ENCODE results near the gene GABBR2. TPM values are rescaled to one million over a fixed set of nuclear protein-coding genes. Genes with fewer than 3 reads are reported as not detected.

Gene GABBR2
- total RNA-seq, 1 donor from 2014 or later: not detected

DNA sequence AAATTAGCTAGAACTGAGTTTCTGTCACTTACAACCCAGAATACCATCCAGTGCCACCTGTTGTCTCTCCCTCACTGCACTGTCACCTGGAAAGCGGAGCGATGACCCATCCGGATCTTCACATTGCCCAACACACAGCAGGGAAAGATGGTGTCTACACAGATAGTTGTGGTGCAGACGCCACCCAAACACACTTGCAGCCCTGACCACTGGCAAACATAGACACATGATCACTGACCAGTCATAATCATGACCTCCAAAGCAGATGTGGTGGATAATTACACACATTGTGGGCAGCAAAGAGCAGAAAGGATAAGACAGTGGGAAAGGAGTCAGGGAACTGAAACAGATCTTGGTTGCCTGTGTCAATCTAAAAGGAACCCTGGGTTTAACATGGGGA is 64.7 kb downstream of the GABBR2 start:
- H3K27me3 Mint-ChIP-seq (ENCODE audit: unreplicated experiment): peaks cover 14% of the 10 kb centered on the region
- no peak overlapping the region for H3K4me3 Mint-ChIP-seq (ENCODE audit: unreplicated experiment)
- no peak for DNase-seq (ENCODE audit: extremely low spot score, unreplicated experiment)
- H3K36me3 Mint-ChIP-seq (ENCODE audit: unreplicated experiment): no peaks in the 10 kb centered on the region
- H3K27ac Mint-ChIP-seq (ENCODE audit: unreplicated experiment): no peak overlapping the region
- TF ChIP-seq, protein P1, sequence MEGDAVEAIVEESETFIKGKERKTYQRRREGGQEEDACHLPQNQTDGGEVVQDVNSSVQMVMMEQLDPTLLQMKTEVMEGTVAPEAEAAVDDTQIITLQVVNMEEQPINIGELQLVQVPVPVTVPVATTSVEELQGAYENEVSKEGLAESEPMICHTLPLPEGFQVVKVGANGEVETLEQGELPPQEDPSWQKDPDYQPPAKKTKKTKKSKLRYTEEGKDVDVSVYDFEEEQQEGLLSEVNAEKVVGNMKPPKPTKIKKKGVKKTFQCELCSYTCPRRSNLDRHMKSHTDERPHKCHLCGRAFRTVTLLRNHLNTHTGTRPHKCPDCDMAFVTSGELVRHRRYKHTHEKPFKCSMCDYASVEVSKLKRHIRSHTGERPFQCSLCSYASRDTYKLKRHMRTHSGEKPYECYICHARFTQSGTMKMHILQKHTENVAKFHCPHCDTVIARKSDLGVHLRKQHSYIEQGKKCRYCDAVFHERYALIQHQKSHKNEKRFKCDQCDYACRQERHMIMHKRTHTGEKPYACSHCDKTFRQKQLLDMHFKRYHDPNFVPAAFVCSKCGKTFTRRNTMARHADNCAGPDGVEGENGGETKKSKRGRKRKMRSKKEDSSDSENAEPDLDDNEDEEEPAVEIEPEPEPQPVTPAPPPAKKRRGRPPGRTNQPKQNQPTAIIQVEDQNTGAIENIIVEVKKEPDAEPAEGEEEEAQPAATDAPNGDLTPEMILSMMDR (IDR thresholded peaks at IDR 0.05): no peak
- H3K4me1 Mint-ChIP-seq (ENCODE audit: unreplicated experiment): no peaks in the 10 kb centered on the region
- no peaks in the 10 kb centered on the region for H3K9me3 Mint-ChIP-seq (ENCODE audit: unreplicated experiment)

DNA sequence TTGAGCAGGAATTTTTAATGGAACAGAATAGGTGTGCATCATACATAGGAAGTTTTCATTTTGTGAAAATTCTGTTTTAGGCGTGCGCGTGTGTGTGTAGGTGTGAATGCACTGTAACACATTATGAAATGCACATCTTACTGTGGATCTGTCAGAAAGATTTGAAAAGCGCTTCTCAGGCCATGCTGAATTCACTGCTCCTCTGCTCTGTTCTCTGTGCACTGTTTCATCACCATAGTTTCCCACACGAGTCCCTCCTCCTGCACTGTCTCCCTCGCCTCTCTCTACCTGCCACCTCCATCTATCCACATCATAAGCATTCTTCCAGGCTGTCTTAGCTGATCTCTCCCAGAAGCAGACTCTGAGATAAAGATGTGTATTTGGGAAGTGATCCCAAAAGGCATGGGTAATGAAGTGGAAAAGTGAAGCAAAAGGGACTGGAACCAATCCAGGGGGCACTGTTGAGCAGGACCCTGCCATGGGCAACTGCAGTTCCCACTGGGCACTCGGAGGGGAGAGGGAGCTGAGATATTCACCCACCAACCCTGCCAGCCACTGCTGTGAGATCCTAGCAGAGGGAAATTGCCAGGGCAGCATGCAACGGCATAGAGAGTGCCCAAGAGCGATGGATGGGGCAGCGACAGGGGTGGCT is 65.9 kb downstream of the GABBR2 start:
- TF ChIP-seq, protein P1 (IDR thresholded peaks at IDR 0.05): no peak

DNA sequence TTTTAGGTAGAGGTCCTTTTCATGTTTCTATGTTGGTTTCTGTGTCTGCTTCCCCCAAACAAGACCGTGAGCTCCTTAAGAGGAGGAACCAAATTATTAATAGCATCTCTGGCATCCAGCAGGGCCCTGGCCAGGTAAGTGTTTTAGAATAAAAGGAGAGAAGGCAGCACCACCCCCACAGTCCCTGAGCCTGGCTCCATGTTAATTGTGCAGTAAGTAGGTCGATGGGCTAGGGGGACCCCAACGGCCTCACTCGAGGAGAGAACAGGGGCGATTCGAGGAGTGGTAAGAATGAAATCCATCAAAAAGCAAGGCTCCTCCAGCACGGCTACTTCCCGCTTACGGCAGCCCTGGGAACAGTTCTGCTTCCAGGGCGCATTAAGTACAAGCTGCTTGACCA is 67.0 kb downstream of the GABBR2 start:
- TF ChIP-seq, protein P1 (IDR thresholded peaks at IDR 0.05): no peak
- no peak for DNase-seq (ENCODE audit: extremely low spot score, unreplicated experiment)
- no peaks in the 10 kb centered on the region for H3K9me3 Mint-ChIP-seq (ENCODE audit: unreplicated experiment)
- H3K27ac Mint-ChIP-seq (ENCODE audit: unreplicated experiment): no peak overlapping the region
- no peak overlapping the region for H3K4me3 Mint-ChIP-seq (ENCODE audit: unreplicated experiment)
- no peaks in the 10 kb centered on the region for H3K4me1 Mint-ChIP-seq (ENCODE audit: unreplicated experiment)
- H3K27me3 Mint-ChIP-seq (ENCODE audit: unreplicated experiment): peaks cover 11% of the 10 kb centered on the region
- H3K36me3 Mint-ChIP-seq (ENCODE audit: unreplicated experiment): no peaks in the 10 kb centered on the region

More for the DNA sequence above, 65.9 kb downstream of the GABBR2 start:
- H3K4me3 Mint-ChIP-seq (ENCODE audit: unreplicated experiment): no peak overlapping the region
- no peaks in the 10 kb centered on the region for H3K4me1 Mint-ChIP-seq (ENCODE audit: unreplicated experiment)
- H3K27ac Mint-ChIP-seq (ENCODE audit: unreplicated experiment): no peak overlapping the region
- no peaks in the 10 kb centered on the region for H3K9me3 Mint-ChIP-seq (ENCODE audit: unreplicated experiment)
- no peaks in the 10 kb centered on the region for H3K36me3 Mint-ChIP-seq (ENCODE audit: unreplicated experiment)
- DNase-seq (ENCODE audit: extremely low spot score, unreplicated experiment): no peak
- H3K27me3 Mint-ChIP-seq (ENCODE audit: unreplicated experiment): peaks cover 11% of the 10 kb centered on the region

DNA sequence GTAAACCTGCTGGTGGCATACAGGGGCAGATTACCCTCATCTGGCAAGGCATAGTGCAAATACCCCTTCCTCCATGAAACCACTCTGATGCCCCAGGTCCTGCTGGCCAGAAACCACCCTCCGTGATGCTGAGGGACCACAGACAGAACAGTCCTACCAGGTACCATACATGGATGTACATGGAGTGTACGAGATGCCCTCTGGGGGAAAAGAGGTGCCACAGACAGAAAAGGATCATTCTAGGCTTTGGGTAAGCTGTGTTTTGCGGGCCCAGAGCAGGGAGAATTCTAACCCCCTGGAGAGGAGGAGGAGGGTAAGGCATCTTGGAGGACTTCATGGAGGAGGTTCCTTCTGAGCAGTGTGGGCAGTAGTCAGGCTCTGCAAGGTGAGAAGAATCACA is 68.3 kb downstream of the GABBR2 start:
- Mint-ChIP-seq H3K27ac (ENCODE audit: unreplicated experiment) (no peak overlapping the region), H3K9me3 (ENCODE audit: unreplicated experiment) (no peaks in the 10 kb centered on the region), H3K4me3 (ENCODE audit: unreplicated experiment) (no peak overlapping the region), H3K36me3 (ENCODE audit: unreplicated experiment) (no peaks in the 10 kb centered on the region), H3K27me3 (ENCODE audit: unreplicated experiment) (peaks cover 11% of the 10 kb centered on the region), H3K4me1 (ENCODE audit: unreplicated experiment) (no peaks in the 10 kb centered on the region)
- TF ChIP-seq, protein P1 (IDR thresholded peaks at IDR 0.05): no peak
- DNase-seq (ENCODE audit: extremely low spot score, unreplicated experiment): no peak

DNA sequence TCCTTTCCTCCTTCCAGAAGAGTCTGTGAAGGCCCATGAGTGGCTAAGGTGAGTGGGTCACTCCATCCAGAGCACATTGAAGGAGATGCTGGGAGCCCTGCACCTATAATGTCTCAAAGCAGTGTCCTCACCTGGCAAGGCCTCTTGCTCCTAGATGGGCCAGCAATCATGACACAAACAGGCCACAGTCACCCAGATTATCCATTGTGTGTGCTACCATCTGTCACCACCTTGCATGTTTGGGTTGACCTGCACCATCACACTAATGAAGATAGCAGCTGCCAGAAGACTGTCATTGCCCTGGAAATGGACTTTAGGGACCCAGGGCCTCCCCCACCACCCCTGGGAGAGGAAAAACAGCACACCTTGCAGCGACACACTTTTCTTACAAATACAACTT is 69.6 kb downstream of the GABBR2 start:
- Mint-ChIP-seq H3K27me3 (ENCODE audit: unreplicated experiment) (peaks cover 11% of the 10 kb centered on the region), H3K4me3 (ENCODE audit: unreplicated experiment) (no peak overlapping the region), H3K27ac (ENCODE audit: unreplicated experiment) (no peak overlapping the region), H3K9me3 (ENCODE audit: unreplicated experiment) (no peaks in the 10 kb centered on the region), H3K36me3 (ENCODE audit: unreplicated experiment) (no peaks in the 10 kb centered on the region), H3K4me1 (ENCODE audit: unreplicated experiment) (no peaks in the 10 kb centered on the region)
- TF ChIP-seq, protein P1 (IDR thresholded peaks at IDR 0.05): no peak
- no peak for DNase-seq (ENCODE audit: extremely low spot score, unreplicated experiment)
